Measurements from ENCODE around the gene B3GAT1. TPM values are rescaled to one million over a fixed set of nuclear protein-coding genes. Genes with fewer than 3 reads are reported as not detected.

The B3GAT1 gene
- total and polyA plus RNA-seq, 2 of the 13 experiments (the other 11 are each of a cell fraction or from before 2014, with no cell fraction given) = not detected

DNA sequence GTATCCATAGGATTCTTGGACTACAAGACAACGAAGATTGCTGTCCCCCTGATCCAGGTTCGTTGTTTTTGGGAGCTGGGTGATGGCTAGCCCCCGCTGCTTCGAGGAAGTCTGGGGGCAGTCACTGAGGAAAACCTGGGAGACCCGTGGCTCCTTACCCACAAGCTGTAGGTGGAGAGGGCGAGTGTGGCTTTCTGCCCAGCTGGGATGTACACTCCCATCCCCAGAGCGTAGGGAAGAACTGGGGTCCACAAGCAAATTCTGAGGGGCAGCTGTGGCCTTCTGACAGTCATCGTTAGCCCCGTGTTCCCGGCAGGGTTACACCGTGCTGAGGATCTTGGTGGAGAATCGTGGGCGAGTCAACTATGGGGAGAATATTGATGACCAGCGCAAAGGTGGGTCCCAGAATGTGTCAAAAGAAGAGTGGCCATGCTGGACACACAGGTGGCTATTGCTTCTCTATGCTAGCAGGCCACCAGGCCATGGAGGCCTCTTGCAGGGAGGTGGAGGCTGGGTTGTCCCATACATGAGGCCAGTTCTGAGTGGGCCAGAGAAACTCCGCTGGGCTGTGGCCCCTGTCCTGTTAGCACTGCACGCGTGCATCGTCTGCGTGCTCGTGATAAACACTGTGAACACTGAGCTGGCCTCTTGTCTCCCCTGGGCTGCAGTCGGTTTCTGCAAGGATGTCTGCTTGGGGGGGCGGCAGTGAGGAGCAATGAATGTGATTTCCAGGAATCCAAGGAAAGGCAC is 40.4 kb downstream of the B3GAT1 start:
- intact Hi-C loops (cut with micrococcal nuclease; ENCODE audit: unreplicated experiment) = no loop called here
- H3K4me3 ChIP-seq (replicated peaks in 1 of 3; ENCODE audit: insufficient read depth in 1 of 3, low read depth in 2 of 3, low read length in 3 of 3) = no peak overlapping the region
- H3K27me3 ChIP-seq (ENCODE audit: control insufficient read depth in 1 of 2, insufficient read depth in 2 of 2, low read length in 2 of 2) = peaks cover 12 to 41% of the 10 kb centered on the region in 2 experiments; a peak in 4 of 5 replicates
- no peak overlapping the region for H3K9ac ChIP-seq (ENCODE audit: insufficient read depth, low read depth, low read length)
- no peak overlapping the region for H3K4me2 ChIP-seq (ENCODE audit: low read depth, low read length)
- H3K9me3 ChIP-seq (ENCODE audit: low read length) = no peaks in the 10 kb centered on the region
- H3K79me2 ChIP-seq (ENCODE audit: insufficient read depth, low read length) = no peaks in the 10 kb centered on the region
- CTCF ChIA-PET (ENCODE audit: low intra/inter-chr PET ratio, low total read pairs) = no interaction called here
- POLR2A ChIA-PET = no interaction called here
- no peaks in the 10 kb centered on the region for H3K4me1 ChIP-seq (ENCODE audit: insufficient read depth, low read length)
- in situ Hi-C loops (cut with HindIII; ENCODE audit: extremely low pct_ligation_motif_present, low pct_unique_long_range_greater_than_20kb) = no loop called here
- WGBS (ENCODE audit: low lambda C conversion rate) = 25% methylated on average over 21 of the region's 22 CpGs
- no TSS peak for BruUV-seq (replicated peaks)
- TF ChIP-seq HMG20B (CRISPR knock-in tag; conservative IDR thresholded peaks at IDR 0.05) = no peak
- TF ChIP-seq TBP (CRISPR knock-in tag; IDR thresholded peaks at IDR 0.05) = no peak
- no peak for TF ChIP-seq ZSCAN9 (CRISPR knock-in tag; IDR thresholded peaks at IDR 0.05; ENCODE audit: borderline replicate concordance)
- TF ChIP-seq GTF3A (CRISPR knock-in tag; conservative IDR thresholded peaks at IDR 0.05) = no peak
- TF ChIP-seq ZFY (CRISPR knock-in tag; IDR thresholded peaks at IDR 0.05) = no peak
- TF ChIP-seq NR2F6 (IDR thresholded peaks at IDR 0.05) = no peak
- TF ChIP-seq NR2F6 (CRISPR knock-in tag; IDR thresholded peaks at IDR 0.05) = no peak
- no peak for TF ChIP-seq ZMYM4 (CRISPR knock-in tag; IDR thresholded peaks at IDR 0.05)
- no peak for TF ChIP-seq FOXJ3 (CRISPR knock-in tag; IDR thresholded peaks at IDR 0.05; ENCODE audit: borderline replicate concordance)
- H2AFZ ChIP-seq (ENCODE audit: low read length) = no peak overlapping the region
- no peak overlapping the region for H3K27ac ChIP-seq (ENCODE audit: extremely low read length, insufficient read depth, low read length)
- no peaks in the 10 kb centered on the region for H3K36me3 ChIP-seq (replicated peaks in 1 of 2; ENCODE audit: control insufficient read depth in 1 of 2, insufficient read depth in 2 of 2, low read length in 2 of 2)
- FAIRE-seq (no peak), ATAC-seq (no peak), DNase-seq (ENCODE audit: low spot score) (no peak)
- H4K20me1 ChIP-seq (ENCODE audit: insufficient read depth, low read length) = no peaks in the 10 kb centered on the region
